ENCODE results near the gene FAN1. TPM values are rescaled to one million over a fixed set of nuclear protein-coding genes. Genes with fewer than 3 reads are reported as not detected.

Gene FAN1
- total and polyA plus RNA-seq, 9 of the 15 experiments (the other 6 are each of a cell fraction or from before 2014, with no cell fraction given), result 1.5 to 16.8 (median 12.0) TPM

- in situ Hi-C loops (cut with MboI) (no loop called here), intact Hi-C loops (cut with micrococcal nuclease) (no loop called here)
- no TSS peak for BruUV-seq (replicated peaks)
- Histone ChIP-seq H3K9ac (ENCODE audit: insufficient read depth in 1 of 2, low read depth in 2 of 2, low read length in 2 of 2) (no peak overlapping the region), H2AFZ (ENCODE audit: low read depth, low read length) (no peak overlapping the region), H3K9me1 (ENCODE audit: control insufficient read depth, insufficient read depth, low read length) (no peaks in the 10 kb centered on the region), H3K4me2 (ENCODE audit: insufficient read depth, low read length) (no peak overlapping the region), H3K27me3 (ENCODE audit: control insufficient read depth in 2 of 2, insufficient read depth in 2 of 2, low read length in 2 of 2) (peaks cover 0 to 4% of the 10 kb centered on the region in 2 experiments; a peak in 3 of 5 replicates), H3K79me2 (ENCODE audit: control insufficient read depth, insufficient read depth, low read length) (no peaks in the 10 kb centered on the region), H3K27ac (ENCODE audit: extremely low read depth, low read depth, low read length) (no peak overlapping the region), H3K4me1 (replicated peaks in 1 of 2; ENCODE audit: control insufficient read depth in 2 of 2, insufficient read depth in 2 of 2, low read length in 2 of 2) (no peaks in the 10 kb centered on the region; a peak in 1 of 5 replicates), H3K36me3 (ENCODE audit: control insufficient read depth, insufficient read depth, low read length) (no peaks in the 10 kb centered on the region), H4K20me1 (replicated peaks; ENCODE audit: control insufficient read depth, insufficient read depth, low read length) (no peaks in the 10 kb centered on the region), H3K4me3 (no peak overlapping the region), H3K9me3 (replicated peaks; ENCODE audit: control insufficient read depth, insufficient read depth, low read depth, low read length) (no peaks in the 10 kb centered on the region)
- 38% methylated on average over 27 of the region's 33 CpGs for WGBS (ENCODE audit: insufficient coverage, low coverage, missing lambda C conversion rate)
- CTCF ChIA-PET (ENCODE audit: low intra/inter-chr PET ratio), result no interaction called here
- no peak for ATAC-seq
- no peak for DNase-seq (ENCODE audit: extremely low read depth in 1 of 4, low spot score in 3 of 4)
- POLR2A ChIA-PET, result interaction anchor here (1.2 kb wide), 1 partner anchor 9 kb away, joined by 4 read pairs; no protein-coding TSS in a partner anchor
- FAIRE-seq, result no peak
- TF ChIP-seq NCOA4 (IDR thresholded peaks at IDR 0.05; ENCODE audit: partially characterized antibody), result no peak
- no peak for TF ChIP-seq ZNF589 (CRISPR knock-in tag; IDR thresholded peaks at IDR 0.05; ENCODE audit: low read depth)
- no peak for TF ChIP-seq ZNF436 (CRISPR knock-in tag; IDR thresholded peaks at IDR 0.05)
- no peak for TF ChIP-seq DDX20 (tag; IDR thresholded peaks at IDR 0.05; ENCODE audit: low read depth)
- no peak for TF ChIP-seq FOXJ3 (CRISPR knock-in tag; IDR thresholded peaks at IDR 0.05)
- no peak for TF ChIP-seq ATF2 (CRISPR knock-in tag; IDR thresholded peaks at IDR 0.05)
- TF ChIP-seq MTF1 (CRISPR knock-in tag; IDR thresholded peaks at IDR 0.05; ENCODE audit: borderline replicate concordance), result no peak
- TF ChIP-seq RAD21 (CRISPR knock-in tag; conservative IDR thresholded peaks at IDR 0.05 in 1 of 2, IDR thresholded peaks at IDR 0.05 in 1 of 2), result no peak
- no peak for TF ChIP-seq ZNF41 (CRISPR knock-in tag; conservative IDR thresholded peaks at IDR 0.05)
- TF ChIP-seq XRCC4 (IDR thresholded peaks at IDR 0.05; ENCODE audit: extremely low read depth, insufficient read depth, insufficient read length), result no peak
- no peak for TF ChIP-seq U2AF1 (optimal IDR thresholded peaks at IDR 0.05; ENCODE audit: low read depth, low read length)
- TF ChIP-seq GTF2B (IDR thresholded peaks at IDR 0.05; ENCODE audit: extremely low read depth, insufficient read length), result no peak
- no peak for TF ChIP-seq RFX5 (IDR thresholded peaks at IDR 0.05; ENCODE audit: low read depth, low read length)
- no peak for TF ChIP-seq ZNF277 (CRISPR knock-in tag; IDR thresholded peaks at IDR 0.05; ENCODE audit: borderline replicate concordance)
- TF ChIP-seq MAFK (IDR thresholded peaks at IDR 0.05; ENCODE audit: low read length), result no peak
- no peak for TF ChIP-seq ZNF384 (IDR thresholded peaks at IDR 0.05; ENCODE audit: low read depth, low read length)
- TF ChIP-seq ZNF3 (CRISPR knock-in tag; IDR thresholded peaks at IDR 0.05), result no peak
- TF ChIP-seq RBM25 (IDR thresholded peaks at IDR 0.05; ENCODE audit: low read depth, low read length, severe bottlenecking), result no peak
Observed at GRCh38 chr15:30895461-30896210, 8.1 kb upstream of the FAN1 start.
